HEK293 (cell line): ENCODE measurements around the gene VAMP5.

Experiments
- KLF10 ChIP-seq: fragments of 450-650 bp; IDR thresholded peaks from 2 replicates; pipeline ENCODE4 v1.5.1; 2018; ENCODE audit warnings: missing biosample characterization, mild to moderate bottlenecking, missing genetic modification characterization
- KLF16 ChIP-seq: fragments of 450-650 bp; formaldehyde crosslinking; IDR thresholded peaks from 2 replicates; pipeline ENCODE4 v1.5.1; 2017; ENCODE audit warnings: missing biosample characterization, missing genetic modification characterization
- REPIN1 ChIP-seq: fragments of 450-650 bp; formaldehyde crosslinking; IDR thresholded peaks from 2 replicates; pipeline ENCODE4 v1.5.1; 2017; ENCODE audit warnings: missing biosample characterization, missing genetic modification characterization, low read depth
- ZBTB7A ChIP-seq: fragments of 450-650 bp; formaldehyde crosslinking; IDR thresholded peaks from 2 replicates; pipeline ENCODE4 v1.5.1; 2016; ENCODE audit warnings: low read depth, missing biosample characterization, missing genetic modification characterization
- ZNF18 ChIP-seq: fragments of 450-650 bp; formaldehyde crosslinking; IDR thresholded peaks from 2 replicates; pipeline ENCODE4 v1.5.1; 2016; ENCODE audit warnings: missing biosample characterization, missing genetic modification characterization
- ZNF654 ChIP-seq: fragments of 450-650 bp; formaldehyde crosslinking; IDR thresholded peaks from 2 replicates; pipeline ENCODE4 v1.5.1; 2016; ENCODE audit warnings: low read depth, missing biosample characterization, missing genetic modification characterization
- ZNF707 ChIP-seq: fragments of 450-650 bp; formaldehyde crosslinking; IDR thresholded peaks from 2 replicates; pipeline ENCODE4 v1.5.1; 2016; ENCODE audit warnings: missing biosample characterization, missing genetic modification characterization
- ZNF777 ChIP-seq: fragments of 450-650 bp; formaldehyde crosslinking; IDR thresholded peaks from 2 replicates; pipeline ENCODE4 v1.5.1; 2017; ENCODE audit warnings: missing biosample characterization, missing genetic modification characterization, borderline replicate concordance
- ZSCAN16 ChIP-seq: fragments of 450-650 bp; formaldehyde crosslinking; IDR thresholded peaks from 2 replicates; pipeline ENCODE4 v1.5.1; 2016; ENCODE audit warnings: missing biosample characterization, missing genetic modification characterization
- TF ChIP-seq, protein P1 (sequence below): fragments of 450-650 bp; formaldehyde crosslinking; IDR thresholded peaks from 2 replicates; pipeline ENCODE4 v1.5.1; 2016; ENCODE audit warnings: missing biosample characterization, missing genetic modification characterization

DNA sequence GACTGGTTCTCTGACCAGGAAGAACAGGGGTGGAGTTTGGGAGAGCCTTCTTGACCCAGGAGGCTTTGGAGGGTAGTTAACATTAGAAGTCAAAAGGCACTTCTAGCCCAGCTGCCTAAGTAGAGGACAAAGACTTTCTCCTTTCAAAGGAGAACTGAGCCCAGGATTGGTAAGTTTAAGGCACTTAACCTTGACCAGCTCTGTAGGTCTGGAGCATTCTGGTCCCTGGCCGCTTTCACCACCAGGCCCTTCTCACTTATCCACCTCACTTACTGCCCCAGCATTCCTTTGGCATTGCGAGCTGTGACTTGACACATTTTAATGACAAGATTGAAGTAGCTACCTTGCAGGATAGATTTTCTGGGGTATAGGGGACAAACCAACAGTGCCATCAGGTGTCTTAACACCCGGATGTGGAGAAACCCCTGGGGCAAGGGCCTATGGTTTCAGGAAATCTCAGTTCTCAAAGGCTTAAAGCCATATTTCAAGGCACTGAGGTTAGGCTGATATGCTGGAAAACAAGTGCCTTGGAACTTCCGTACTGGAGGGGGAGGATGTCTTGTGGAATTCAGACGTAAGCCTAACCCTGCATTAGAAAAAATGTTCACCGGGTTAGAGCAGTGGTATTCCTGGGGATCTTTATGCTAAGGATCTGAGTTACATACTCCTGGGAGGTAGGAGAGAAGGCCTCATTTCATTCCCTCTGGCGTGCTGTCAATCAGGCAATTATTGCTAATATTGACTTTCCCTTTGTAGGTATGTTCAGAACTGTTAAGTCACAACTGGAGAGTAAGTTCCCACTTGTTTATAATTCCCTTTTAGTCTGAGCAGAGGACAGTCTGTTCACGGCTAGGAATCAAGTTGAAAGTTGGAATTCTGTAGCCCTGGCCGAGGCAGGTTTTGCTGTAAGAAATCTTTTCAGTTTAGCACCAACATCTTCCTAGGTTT is 23.3 kb downstream of the VAMP5 start:
- TF ChIP-seq ZSCAN16 (tag by site-specific recombination) (no peak), ZBTB7A (tag by site-specific recombination) (no peak), ZNF18 (no peak), KLF16 (no peak), ZNF707 (tag by site-specific recombination) (no peak), ZNF654 (no peak), KLF10 (tag by site-specific recombination) (no peak), REPIN1 (tag by site-specific recombination) (no peak), ZNF777 (tag by site-specific recombination) (no peak)
- TF ChIP-seq, protein P1, sequence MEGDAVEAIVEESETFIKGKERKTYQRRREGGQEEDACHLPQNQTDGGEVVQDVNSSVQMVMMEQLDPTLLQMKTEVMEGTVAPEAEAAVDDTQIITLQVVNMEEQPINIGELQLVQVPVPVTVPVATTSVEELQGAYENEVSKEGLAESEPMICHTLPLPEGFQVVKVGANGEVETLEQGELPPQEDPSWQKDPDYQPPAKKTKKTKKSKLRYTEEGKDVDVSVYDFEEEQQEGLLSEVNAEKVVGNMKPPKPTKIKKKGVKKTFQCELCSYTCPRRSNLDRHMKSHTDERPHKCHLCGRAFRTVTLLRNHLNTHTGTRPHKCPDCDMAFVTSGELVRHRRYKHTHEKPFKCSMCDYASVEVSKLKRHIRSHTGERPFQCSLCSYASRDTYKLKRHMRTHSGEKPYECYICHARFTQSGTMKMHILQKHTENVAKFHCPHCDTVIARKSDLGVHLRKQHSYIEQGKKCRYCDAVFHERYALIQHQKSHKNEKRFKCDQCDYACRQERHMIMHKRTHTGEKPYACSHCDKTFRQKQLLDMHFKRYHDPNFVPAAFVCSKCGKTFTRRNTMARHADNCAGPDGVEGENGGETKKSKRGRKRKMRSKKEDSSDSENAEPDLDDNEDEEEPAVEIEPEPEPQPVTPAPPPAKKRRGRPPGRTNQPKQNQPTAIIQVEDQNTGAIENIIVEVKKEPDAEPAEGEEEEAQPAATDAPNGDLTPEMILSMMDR (tag by site-specific recombination), result no peak
